Activated effector memory CD4-positive, alpha-beta T cell treated with anti-CD3 and anti-CD28 coated beads, Interleukin-2, amount 50 U/mL, for 16 hours (primary cell): Measurements from ENCODE around the gene NOTO.

Source experiments
- DNase-seq: peaks from one replicate; pipeline ENCODE4 v3.0.0-alpha.2; 2020

NOTO gene

DNA sequence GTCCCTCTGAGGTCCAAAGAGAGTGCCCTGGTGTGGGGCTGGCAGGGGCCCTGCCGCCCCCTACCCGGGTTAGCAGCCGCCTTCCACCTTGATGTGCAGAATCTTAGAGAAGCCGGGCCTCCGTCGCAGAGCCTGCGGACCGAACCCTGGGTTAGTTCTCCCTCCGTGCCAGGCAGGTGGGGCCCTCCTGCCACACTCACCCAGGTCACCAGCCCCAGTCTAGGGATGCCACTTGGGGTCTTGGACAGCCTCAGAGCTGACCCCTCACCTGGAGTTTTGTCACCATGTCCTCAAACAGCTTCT, 56.5 kb downstream of the NOTO start:
- DNase-seq: no peak

DNA sequence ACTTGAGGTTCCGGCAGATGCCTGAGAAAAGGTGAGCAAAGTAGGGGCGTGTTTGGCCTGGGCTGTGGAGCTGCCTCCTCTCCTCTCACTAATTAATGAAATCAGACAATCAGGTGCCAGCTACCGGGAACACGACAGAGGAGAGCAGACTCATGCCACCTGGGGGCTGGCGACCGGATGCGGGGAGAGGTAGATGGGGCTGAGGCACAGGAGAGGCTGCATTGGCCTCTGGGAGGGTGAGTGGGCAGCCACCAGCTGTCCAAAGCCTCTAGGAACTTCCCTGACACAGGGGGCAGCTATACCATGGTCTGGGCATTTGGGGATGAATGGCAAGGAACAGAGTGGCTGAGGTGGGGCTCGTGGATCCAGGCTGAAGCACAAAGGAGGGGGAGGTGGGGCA, 56.9 kb downstream of the NOTO start:
- DNase-seq: no peak

DNA sequence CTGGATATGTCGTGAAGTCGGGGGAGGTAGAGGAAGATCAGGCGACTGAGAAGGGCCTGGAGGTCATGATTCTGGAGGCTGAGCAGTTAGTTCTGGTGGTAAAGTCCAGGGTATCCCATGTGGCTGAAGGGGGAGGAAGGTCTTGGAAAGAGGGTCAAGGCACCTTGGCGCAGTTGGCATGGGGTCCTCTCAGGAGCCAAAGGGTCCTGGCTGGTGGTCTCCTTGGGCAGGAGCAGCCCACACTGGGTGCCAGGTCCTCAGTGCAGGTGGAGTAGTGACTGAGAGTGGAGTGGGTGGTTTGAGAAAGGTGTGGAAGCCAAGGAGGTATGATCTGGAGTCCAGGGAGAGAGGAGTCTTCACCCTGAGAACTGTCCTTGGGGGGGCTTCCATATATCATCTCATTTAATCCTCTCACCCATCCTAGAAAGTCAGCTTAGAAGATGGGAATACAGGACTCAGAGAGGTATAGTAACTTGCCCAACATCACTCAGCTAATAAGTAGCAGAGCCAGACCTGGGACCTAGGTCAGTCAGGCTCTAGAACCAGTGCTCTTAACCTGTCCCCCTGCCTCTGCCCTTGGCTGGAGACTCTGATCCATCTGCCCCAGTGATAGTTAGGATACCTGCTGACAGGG, 57.4 kb downstream of the NOTO start:
- no peak for DNase-seq

DNA sequence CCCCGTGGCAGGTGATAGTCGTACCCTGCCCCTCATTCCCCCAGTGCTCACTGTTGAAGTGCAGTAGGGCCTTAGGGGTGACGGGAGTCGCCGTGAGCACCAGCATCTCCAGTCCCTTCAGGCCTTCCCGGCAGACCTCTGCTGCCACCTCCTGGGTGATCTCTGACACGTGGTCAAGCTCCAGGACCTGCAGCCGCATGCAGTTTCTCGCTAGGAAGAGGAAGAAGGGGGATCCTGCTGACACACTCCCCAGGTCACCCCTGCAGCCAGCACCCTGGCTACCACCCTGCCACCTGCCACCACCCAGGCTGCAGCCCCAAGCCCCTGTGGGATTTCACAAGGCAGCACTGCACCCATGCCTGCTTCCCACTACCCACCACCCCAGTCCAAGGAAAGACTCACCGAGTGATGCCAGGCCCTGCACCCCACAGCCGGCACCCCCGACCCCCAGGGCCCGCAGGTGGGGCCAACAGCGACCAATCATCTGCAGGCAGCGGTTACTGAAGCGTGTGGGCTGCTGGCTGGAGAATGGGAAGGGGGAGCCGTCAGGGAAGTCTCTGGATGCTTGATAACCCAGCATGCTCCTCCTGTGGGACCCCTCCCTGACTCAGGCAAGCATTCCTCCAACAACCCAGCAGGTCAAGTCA, 58.1 kb downstream of the NOTO start:
- DNase-seq: no peak
